Erythroblast (primary cell): Measurements from ENCODE around the gene KCTD16.

Experiments
- GATA1 ChIP-seq: IDR thresholded peaks from 2 replicates; pipeline ENCODE4 v1.6.1; 2011; ENCODE audit warnings: low read depth, mild to moderate bottlenecking, control low read depth, low read length, moderate library complexity
- POLR2A ChIP-seq: IDR thresholded peaks from 2 replicates; pipeline ENCODE4 v1.6.1; 2011; ENCODE audit warnings: mild to moderate bottlenecking, low read length

GRCh38 chr5:144487761-144488160, 317.1 kb downstream of the KCTD16 start:
- no peak for TF ChIP-seq POLR2A
- no peak for TF ChIP-seq GATA1
